GM12878 (cell line): ENCODE results near the gene GPC5.

ENCODE experiments used
- EGR1 ChIP-seq, 2 experiments: IDR thresholded peaks; 1 replicate in 1 of 2; 2 replicates in 1 of 2; pipeline ENCODE4 v1.6.1; 2011 to 2012; ENCODE audit warnings: low read depth in 2 of 2, low read length in 2 of 2, borderline replicate concordance in 1 of 2, mild to moderate bottlenecking in 1 of 2, moderate library complexity in 1 of 2
- EP300 ChIP-seq, 2 experiments: fragments of 150-350 bp in 1 of 2; IDR thresholded peaks; 2 replicates each; pipeline ENCODE4 v1.6.1; 2011 to 2012; ENCODE audit warnings: low read depth in 2 of 2, low read length in 2 of 2, borderline replicate concordance in 1 of 2, improper control_type of control experiment in 1 of 2, inconsistent platforms in 1 of 2; ENCODE audit not compliant: control insufficient read depth in 1 of 2
- JUND ChIP-seq: IDR thresholded peaks from 2 replicates; pipeline ENCODE4 v1.6.1; 2012; ENCODE audit warnings: low read depth, mild to moderate bottlenecking, low read length, improper control_type of control experiment, moderate library complexity
- RCOR1 ChIP-seq: conservative IDR thresholded peaks from 2 replicates; pipeline ENCODE4 v1.6.1; 2012; ENCODE audit warnings: low read depth, low read length, improper control_type of control experiment
- REST ChIP-seq: IDR thresholded peaks from 2 replicates; pipeline ENCODE4 v1.6.1; 2012; ENCODE audit warnings: mild to moderate bottlenecking, low read depth, low read length
- ZZZ3 ChIP-seq: IDR thresholded peaks from 2 replicates; pipeline ENCODE4 v1.6.1; 2011; ENCODE audit warnings: low read depth; ENCODE audit not compliant: control insufficient read depth, insufficient read length
- TF ChIP-seq, protein P1 (sequence below), 3 experiments: IDR thresholded peaks in 2 of 3; conservative IDR thresholded peaks in 1 of 3; 2 replicates each; pipeline ENCODE4 v1.5.1; 2011; ENCODE audit warnings: low read depth in 3 of 3, low read length in 3 of 3, mild to moderate bottlenecking in 3 of 3, control low read depth in 2 of 3, moderate library complexity in 2 of 3, inconsistent platforms in 1 of 3, mixed read lengths in 1 of 3; ENCODE audit not compliant: control insufficient read depth in 2 of 3, insufficient read depth in 1 of 3; ENCODE audit errors: extremely low read depth in 1 of 3

DNA sequence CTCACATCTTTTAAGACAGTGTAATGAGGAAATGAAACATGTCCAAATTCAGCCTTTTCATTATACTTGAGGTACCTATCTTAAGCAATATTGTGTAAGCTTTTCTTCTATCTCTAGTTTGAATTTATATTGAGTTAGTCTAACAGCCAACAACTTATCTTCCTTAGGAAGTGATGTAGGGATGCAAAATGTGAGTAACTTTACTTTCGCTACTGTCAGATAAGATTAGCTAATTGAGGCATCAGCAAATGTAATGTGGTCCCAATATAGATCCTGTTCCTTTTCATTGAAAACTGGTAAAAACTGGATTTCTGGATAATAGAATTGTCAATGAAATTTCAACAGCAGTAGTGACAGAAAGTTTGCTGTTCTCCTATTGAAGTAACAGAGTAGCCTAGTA is 902.2 kb downstream of the GPC5 start:
- TF ChIP-seq, protein P1, sequence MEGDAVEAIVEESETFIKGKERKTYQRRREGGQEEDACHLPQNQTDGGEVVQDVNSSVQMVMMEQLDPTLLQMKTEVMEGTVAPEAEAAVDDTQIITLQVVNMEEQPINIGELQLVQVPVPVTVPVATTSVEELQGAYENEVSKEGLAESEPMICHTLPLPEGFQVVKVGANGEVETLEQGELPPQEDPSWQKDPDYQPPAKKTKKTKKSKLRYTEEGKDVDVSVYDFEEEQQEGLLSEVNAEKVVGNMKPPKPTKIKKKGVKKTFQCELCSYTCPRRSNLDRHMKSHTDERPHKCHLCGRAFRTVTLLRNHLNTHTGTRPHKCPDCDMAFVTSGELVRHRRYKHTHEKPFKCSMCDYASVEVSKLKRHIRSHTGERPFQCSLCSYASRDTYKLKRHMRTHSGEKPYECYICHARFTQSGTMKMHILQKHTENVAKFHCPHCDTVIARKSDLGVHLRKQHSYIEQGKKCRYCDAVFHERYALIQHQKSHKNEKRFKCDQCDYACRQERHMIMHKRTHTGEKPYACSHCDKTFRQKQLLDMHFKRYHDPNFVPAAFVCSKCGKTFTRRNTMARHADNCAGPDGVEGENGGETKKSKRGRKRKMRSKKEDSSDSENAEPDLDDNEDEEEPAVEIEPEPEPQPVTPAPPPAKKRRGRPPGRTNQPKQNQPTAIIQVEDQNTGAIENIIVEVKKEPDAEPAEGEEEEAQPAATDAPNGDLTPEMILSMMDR (IDR thresholded peaks at IDR 0.05 in 2 of 3, conservative IDR thresholded peaks at IDR 0.05 in 1 of 3; ENCODE audit: control insufficient read depth in 2 of 3, extremely low read depth in 1 of 3, insufficient read depth in 1 of 3, low read depth in 3 of 3, low read length in 3 of 3), result no peak
- TF ChIP-seq EP300 (IDR thresholded peaks at IDR 0.05; ENCODE audit: borderline replicate concordance in 1 of 2, control insufficient read depth in 1 of 2, low read depth in 2 of 2, low read length in 2 of 2) (no peak), EGR1 (IDR thresholded peaks at IDR 0.05; ENCODE audit: borderline replicate concordance in 1 of 2, low read depth in 2 of 2, low read length in 2 of 2) (no peak), REST (no peak), ZZZ3 (no peak), JUND (no peak), RCOR1 (no peak)
